ENCODE results near the gene PLXNB3.
"Not testable (repeated sequence)": the region's sequence is repeated elsewhere in the genome, so short reads cannot be mapped to it uniquely, and the experiment has no call there.

Gene PLXNB3

DNA sequence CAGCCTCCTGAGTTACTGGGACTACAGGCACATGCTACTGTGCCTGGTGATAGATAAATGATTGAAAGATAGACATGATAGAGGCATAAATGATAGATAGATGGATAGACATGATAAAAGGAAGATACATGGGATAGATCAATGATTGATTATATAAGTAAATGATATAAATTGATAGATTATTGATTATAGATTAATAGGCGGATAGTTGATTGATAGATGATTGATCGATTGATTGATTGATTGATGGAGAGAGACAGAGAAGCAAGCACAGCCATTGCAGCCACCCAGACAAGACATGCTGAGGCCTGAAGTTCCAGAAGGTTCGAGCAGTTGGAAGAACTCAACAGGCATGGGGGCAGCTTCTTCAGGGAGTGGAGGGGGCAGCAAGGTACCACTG, 17.7 kb upstream of the PLXNB3 start:
- DNase-seq (ENCODE audit: low read depth): no peak
- TF ChIP-seq, protein P1, sequence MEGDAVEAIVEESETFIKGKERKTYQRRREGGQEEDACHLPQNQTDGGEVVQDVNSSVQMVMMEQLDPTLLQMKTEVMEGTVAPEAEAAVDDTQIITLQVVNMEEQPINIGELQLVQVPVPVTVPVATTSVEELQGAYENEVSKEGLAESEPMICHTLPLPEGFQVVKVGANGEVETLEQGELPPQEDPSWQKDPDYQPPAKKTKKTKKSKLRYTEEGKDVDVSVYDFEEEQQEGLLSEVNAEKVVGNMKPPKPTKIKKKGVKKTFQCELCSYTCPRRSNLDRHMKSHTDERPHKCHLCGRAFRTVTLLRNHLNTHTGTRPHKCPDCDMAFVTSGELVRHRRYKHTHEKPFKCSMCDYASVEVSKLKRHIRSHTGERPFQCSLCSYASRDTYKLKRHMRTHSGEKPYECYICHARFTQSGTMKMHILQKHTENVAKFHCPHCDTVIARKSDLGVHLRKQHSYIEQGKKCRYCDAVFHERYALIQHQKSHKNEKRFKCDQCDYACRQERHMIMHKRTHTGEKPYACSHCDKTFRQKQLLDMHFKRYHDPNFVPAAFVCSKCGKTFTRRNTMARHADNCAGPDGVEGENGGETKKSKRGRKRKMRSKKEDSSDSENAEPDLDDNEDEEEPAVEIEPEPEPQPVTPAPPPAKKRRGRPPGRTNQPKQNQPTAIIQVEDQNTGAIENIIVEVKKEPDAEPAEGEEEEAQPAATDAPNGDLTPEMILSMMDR (conservative IDR thresholded peaks at IDR 0.05; ENCODE audit: control insufficient read depth, insufficient read depth, low read depth, low read length): no peak
- H3K4me3 ChIP-seq (ENCODE audit: control insufficient read depth, low read depth, low read length): no peak overlapping the region

DNA sequence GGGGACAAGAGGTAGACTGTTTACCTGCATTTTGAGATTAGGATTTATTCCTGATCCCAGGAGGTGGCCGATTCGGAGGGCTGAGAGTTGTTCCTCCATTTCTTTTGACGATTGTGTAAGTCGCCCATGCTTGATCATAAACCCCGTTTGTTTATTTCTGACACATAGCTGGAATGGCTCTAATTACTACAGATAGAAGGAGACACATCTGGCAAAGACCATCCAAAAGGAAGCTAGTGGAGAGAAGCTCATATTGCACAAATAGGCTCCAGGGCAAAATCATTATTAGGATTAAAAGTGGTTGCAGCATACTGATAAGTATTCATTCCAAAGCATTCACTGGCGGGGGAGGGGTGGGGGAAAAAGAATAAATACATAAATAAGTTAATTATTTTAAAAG, 17.1 kb upstream of the PLXNB3 start:
- DNase-seq (ENCODE audit: low read depth); H3K4me3 ChIP-seq (ENCODE audit: control insufficient read depth, low read depth, low read length): not testable (repeated sequence)

DNA sequence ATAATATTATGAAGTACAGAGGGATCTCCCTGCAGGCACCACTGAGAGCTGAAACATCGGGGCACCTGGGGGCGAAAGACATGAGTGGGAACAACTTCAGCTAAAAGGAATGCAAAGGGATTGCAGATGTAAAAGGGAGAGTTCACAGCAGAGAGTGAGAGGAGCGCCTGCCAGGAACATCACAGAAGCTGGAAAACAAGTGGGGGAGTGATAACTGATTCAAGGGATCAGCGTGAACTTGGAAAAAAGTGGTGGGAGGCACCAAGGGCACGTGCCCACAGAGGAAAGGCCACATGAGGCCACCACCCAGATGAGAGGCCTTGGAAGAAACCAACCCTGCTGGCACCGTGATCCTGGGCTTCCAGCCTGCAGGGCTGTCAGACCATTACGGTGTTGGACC, 15.0 kb upstream of the PLXNB3 start:
- DNase-seq (ENCODE audit: low read depth); H3K4me3 ChIP-seq (ENCODE audit: control insufficient read depth, low read depth, low read length): not testable (repeated sequence)

DNA sequence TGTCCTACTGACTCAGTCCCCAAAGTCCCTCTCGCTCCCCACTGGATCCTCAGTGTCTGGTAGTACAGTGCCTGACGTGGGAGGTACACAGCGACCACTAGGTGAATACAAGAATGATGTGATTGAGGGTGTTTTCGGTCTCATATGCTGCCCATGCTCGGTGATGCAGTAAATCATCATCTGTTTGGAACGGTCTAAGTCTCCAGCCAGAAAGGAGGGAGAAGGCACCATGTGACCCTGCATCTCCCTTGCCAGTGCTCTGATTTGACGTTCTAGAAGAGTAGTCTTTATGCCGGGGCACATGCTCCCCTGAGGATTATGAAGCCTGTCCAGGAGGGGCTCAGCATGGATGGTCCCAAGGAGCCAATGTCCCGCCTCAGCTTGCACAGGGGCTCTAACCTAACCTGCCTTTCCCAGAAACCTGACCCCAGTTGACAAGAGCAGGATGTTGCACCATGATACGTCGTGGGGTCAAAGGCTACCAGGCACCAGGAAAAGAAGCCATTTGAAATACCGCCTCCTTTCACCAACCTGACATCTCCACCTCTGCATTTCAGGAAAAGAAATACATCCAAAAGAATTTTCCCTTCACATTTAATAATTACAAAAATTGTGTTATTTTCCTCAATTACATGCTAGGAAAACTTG, 13.8 kb upstream of the PLXNB3 start:
- TF ChIP-seq, protein P1 (conservative IDR thresholded peaks at IDR 0.05; ENCODE audit: control insufficient read depth, insufficient read depth, low read depth, low read length): no peak
- H3K4me3 ChIP-seq (ENCODE audit: control insufficient read depth, low read depth, low read length): no peak overlapping the region
- DNase-seq (ENCODE audit: low read depth): no peak

DNA sequence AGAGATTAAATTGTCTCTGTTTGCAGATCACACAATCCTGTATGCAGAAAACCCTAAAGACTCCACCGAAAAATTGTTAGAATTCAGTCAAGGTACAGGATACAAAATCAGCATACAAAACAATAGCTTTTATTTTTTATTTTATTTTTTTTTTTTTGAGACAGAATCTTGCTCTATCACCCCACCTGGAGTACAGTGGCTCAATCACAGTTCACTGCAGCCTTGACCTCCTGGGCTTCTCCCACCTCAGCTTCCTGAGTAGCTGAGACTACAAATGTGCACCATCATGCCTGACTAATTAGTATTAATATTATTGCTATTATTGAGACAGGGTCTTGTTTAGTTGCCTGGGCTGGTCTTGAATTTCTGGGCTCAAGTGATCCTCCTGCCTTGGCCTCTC, 8.9 kb upstream of the PLXNB3 start:
- H3K4me3 ChIP-seq (ENCODE audit: control insufficient read depth, low read depth, low read length): no peak overlapping the region
- TF ChIP-seq, protein P1 (conservative IDR thresholded peaks at IDR 0.05; ENCODE audit: control insufficient read depth, insufficient read depth, low read depth, low read length): no peak
- no peak for DNase-seq (ENCODE audit: low read depth)

DNA sequence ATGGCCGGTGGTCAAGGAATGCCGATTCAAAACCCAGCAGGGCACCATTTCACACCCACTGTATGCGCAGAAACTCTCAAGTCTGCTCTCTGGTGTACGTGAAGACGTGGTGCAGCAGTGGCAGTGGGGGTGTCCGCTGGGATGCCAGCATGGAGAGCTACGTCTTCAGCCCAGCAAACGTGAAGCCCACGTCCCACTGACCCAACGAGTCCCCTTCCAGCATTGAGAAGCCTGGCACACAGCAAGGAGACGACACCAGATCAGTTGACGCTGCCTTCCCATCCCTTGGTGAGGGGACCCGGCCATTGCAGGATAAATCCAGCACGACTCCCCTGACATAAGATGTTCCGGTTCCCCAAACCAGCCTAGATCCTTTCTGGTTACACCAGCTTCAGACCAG, 2.2 kb upstream of the PLXNB3 start:
- TF ChIP-seq, protein P1 (conservative IDR thresholded peaks at IDR 0.05; ENCODE audit: control insufficient read depth, insufficient read depth, low read depth, low read length): no peak
- no peak overlapping the region for H3K4me3 ChIP-seq (ENCODE audit: control insufficient read depth, low read depth, low read length)
- DNase-seq (ENCODE audit: low read depth): no peak

DNA sequence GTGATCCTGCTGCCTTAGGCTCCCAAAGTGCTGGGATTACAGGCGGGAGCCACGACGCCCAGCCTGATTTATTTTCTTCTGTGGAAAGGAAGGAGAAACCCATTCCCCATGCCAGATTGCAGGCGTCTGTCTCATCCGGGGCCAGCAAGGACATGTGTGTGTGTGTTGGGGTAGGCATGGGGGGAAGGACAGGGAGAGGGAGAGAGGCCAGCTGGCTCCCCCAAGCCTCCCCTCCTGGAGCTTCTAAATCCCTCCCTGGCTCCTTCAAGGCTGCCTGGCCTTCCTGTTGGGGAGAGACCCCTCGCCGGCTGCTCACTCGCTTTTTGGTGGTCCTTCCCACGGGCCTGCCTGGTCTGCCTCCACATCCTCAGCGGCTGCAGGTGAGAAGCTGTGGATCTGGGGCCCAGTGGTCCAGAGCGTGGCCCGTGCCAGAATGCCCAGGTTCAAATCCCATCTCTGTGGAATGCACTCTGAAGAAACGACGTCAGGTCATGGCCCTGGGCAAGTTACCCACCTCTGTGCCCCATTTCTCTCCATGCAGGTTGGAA, 1.3 kb upstream of the PLXNB3 start:
- H3K4me3 ChIP-seq (ENCODE audit: control insufficient read depth, low read depth, low read length): no peak overlapping the region
- DNase-seq (ENCODE audit: low read depth): no peak
- TF ChIP-seq, protein P1 (conservative IDR thresholded peaks at IDR 0.05; ENCODE audit: control insufficient read depth, insufficient read depth, low read depth, low read length): no peak

All from fibroblast of mammary gland (primary cell).